Measurements from ENCODE around the gene RSPH6A. TPM values are rescaled to one million over a fixed set of nuclear protein-coding genes. Genes with fewer than 3 reads are reported as not detected.

RSPH6A gene
- total and polyA plus RNA-seq, 4 donors, result 0.09 to 0.11 TPM; not detected in 2

DNA sequence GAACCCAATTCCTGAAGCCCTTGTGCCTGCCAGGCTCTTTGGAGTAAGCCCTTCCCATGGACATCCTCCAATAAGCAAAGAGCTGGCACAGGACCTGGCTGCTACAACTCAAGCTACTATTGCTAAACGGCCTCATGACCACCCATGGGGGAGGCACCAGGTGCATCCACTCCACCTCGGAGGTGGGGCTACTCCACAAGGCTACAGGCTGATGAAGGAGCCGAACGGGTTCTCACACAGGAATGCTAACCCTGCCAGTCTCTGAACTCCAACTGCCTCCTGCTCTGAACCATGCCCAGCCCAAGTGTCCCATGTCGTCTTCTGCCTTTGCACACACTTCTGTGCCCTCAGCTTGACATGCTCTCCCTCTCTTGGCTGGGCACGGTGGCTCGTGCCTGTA, 37.9 kb upstream of the RSPH6A start:
- Histone ChIP-seq H3K4me3 (ENCODE audit: low read depth, low read length) (no peak overlapping the region), H3K9me3 (ENCODE audit: control insufficient read depth, insufficient read depth, low read length) (no peaks in the 10 kb centered on the region), H3K36me3 (ENCODE audit: control insufficient read depth, insufficient read depth, low read length) (peaks cover 70% of the 10 kb centered on the region), H3K4me1 (ENCODE audit: control insufficient read depth, insufficient read depth, low read length) (no peaks in the 10 kb centered on the region), H3K27ac (ENCODE audit: low read depth, low read length) (no peak overlapping the region), H3K27me3 (ENCODE audit: control insufficient read depth, insufficient read depth, low read length) (no peaks in the 10 kb centered on the region)
- 90% methylated on average over 7 of the region's 7 CpGs for WGBS (ENCODE audit: insufficient coverage)
- DNase-seq (ENCODE audit: low read depth in 4 of 6, low spot score in 6 of 6), result no peak

DNA sequence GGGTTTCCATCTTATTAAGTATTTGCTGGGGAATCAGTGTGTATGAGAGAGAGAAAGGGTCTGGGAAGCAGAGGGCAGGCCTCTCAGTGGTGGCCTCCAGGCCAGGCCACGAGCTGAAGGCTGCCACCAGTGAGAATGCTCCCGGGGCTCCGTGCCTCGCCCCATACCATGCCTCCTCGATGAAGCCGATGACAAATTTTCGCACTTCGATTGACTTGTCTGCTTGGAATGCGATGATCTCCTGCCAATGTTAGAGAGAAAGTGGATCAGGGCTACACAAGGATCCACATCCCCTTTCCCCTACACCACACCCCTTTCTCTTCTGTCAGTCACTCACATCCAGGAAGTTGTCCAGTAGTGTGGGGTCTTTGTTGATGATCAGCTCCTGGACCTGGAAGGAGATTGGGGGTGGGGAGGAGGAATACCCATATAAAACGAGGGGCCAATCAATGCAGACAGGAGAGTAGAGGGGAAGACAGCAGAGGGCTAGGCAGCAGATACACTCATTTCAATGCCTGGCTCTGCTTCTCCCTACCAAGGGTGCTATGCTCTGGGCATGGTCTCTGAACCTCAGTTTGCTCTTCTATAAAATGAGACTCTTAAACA, 37.1 kb upstream of the RSPH6A start:
- no peaks in the 10 kb centered on the region for H3K9me3 ChIP-seq (ENCODE audit: control insufficient read depth, insufficient read depth, low read length)
- 100% methylated on average over 4 of the region's 10 CpGs for WGBS (ENCODE audit: insufficient coverage)
- H3K27ac ChIP-seq (ENCODE audit: low read depth, low read length), result no peak overlapping the region
- H3K36me3 ChIP-seq (ENCODE audit: control insufficient read depth, insufficient read depth, low read length), result peaks cover 75% of the 10 kb centered on the region
- DNase-seq (ENCODE audit: low read depth in 4 of 6, low spot score in 6 of 6), result no peak
- no peak overlapping the region for H3K4me3 ChIP-seq (ENCODE audit: low read depth, low read length)
- no peaks in the 10 kb centered on the region for H3K4me1 ChIP-seq (ENCODE audit: control insufficient read depth, insufficient read depth, low read length)
- no peaks in the 10 kb centered on the region for H3K27me3 ChIP-seq (ENCODE audit: control insufficient read depth, insufficient read depth, low read length)

GRCh38 chr19:45848922-45849321, 33.8 kb upstream of the RSPH6A start:
- H3K9me3 ChIP-seq (ENCODE audit: control insufficient read depth, insufficient read depth, low read length), result no peaks in the 10 kb centered on the region
- no peak overlapping the region for H3K27ac ChIP-seq (ENCODE audit: low read depth, low read length)
- H3K27me3 ChIP-seq (ENCODE audit: control insufficient read depth, insufficient read depth, low read length), result no peaks in the 10 kb centered on the region
- H3K4me3 ChIP-seq (ENCODE audit: low read depth, low read length), result no peak overlapping the region
- DNase-seq (ENCODE audit: low read depth in 4 of 6, low spot score in 6 of 6), result no peak
- peaks cover 87% of the 10 kb centered on the region for H3K36me3 ChIP-seq (ENCODE audit: control insufficient read depth, insufficient read depth, low read length)
- WGBS (ENCODE audit: insufficient coverage), result 100% methylated on average over 1 of the region's 4 CpGs
- no peaks in the 10 kb centered on the region for H3K4me1 ChIP-seq (ENCODE audit: control insufficient read depth, insufficient read depth, low read length)

DNA sequence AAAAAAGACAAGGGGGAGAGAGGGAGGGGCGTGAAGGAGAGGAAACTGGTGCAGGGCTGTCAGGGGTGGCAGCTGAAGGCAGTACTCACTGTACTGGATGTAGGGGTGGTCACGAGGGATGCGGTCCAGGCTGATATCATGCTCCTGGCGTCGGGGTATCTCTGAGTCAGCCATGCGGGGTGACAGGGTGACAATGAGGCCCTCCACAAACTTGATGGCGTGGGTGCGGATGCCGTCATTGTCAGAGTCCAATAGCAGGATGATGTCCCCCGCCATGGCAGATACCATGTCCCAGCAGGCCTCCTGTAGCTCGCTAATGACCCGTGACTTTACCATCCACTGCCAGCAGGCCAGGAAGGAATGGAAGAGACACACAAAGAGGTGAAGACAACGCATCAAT, 32.6 kb upstream of the RSPH6A start:
- WGBS (ENCODE audit: insufficient coverage), result 63% methylated on average over 10 of the region's 13 CpGs
- no peak overlapping the region for H3K4me3 ChIP-seq (ENCODE audit: low read depth, low read length)
- H3K4me1 ChIP-seq (ENCODE audit: control insufficient read depth, insufficient read depth, low read length), result no peaks in the 10 kb centered on the region
- no peaks in the 10 kb centered on the region for H3K27me3 ChIP-seq (ENCODE audit: control insufficient read depth, insufficient read depth, low read length)
- H3K9me3 ChIP-seq (ENCODE audit: control insufficient read depth, insufficient read depth, low read length), result no peaks in the 10 kb centered on the region
- H3K27ac ChIP-seq (ENCODE audit: low read depth, low read length), result no peak overlapping the region
- peak in 1 of 6 donors; percentile 4 for DNase-seq (ENCODE audit: low read depth in 4 of 6, low spot score in 6 of 6)
- peaks cover 87% of the 10 kb centered on the region for H3K36me3 ChIP-seq (ENCODE audit: control insufficient read depth, insufficient read depth, low read length)

- Histone ChIP-seq H3K9me3 (ENCODE audit: control insufficient read depth, insufficient read depth, low read length) (no peaks in the 10 kb centered on the region), H3K27me3 (ENCODE audit: control insufficient read depth, insufficient read depth, low read length) (no peaks in the 10 kb centered on the region), H3K27ac (ENCODE audit: low read depth, low read length) (no peak overlapping the region), H3K4me1 (ENCODE audit: control insufficient read depth, insufficient read depth, low read length) (no peaks in the 10 kb centered on the region), H3K36me3 (ENCODE audit: control insufficient read depth, insufficient read depth, low read length) (peaks cover 87% of the 10 kb centered on the region), H3K4me3 (ENCODE audit: low read depth, low read length) (no peak overlapping the region)
- WGBS (ENCODE audit: insufficient coverage), result 97% methylated on average over 10 of the region's 14 CpGs
- no peak for DNase-seq (ENCODE audit: low read depth in 4 of 6, low spot score in 6 of 6)
These were observed 27.1 kb upstream of the RSPH6A start for GRCh38 chr19:45842198-45842597.

DNA sequence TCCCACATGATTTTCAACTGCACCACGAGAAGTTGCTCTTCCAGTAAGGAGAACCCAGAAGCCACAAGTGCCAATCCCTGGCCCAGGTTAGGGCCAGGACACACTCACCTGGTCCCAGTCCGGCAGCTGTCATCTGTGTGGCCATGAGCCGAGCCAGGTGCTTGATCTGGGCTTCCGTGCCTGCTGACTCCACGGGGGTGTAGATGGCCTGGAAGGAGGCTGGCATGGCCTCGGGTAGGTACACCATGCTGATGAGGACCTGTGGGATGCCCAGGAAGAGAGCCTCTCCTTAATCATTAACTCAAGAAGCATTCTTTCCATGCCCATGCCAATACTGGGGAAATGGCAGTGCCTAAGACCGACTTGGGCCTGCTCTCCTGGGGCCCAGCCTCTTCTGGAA, 19.9 kb upstream of the RSPH6A start:
- H3K27ac ChIP-seq (ENCODE audit: low read depth, low read length), result no peak overlapping the region
- no peaks in the 10 kb centered on the region for H3K9me3 ChIP-seq (ENCODE audit: control insufficient read depth, insufficient read depth, low read length)
- no peak overlapping the region for H3K4me3 ChIP-seq (ENCODE audit: low read depth, low read length)
- peaks cover 88% of the 10 kb centered on the region for H3K36me3 ChIP-seq (ENCODE audit: control insufficient read depth, insufficient read depth, low read length)
- no peak for DNase-seq (ENCODE audit: low read depth in 4 of 6, low spot score in 6 of 6)
- no peaks in the 10 kb centered on the region for H3K27me3 ChIP-seq (ENCODE audit: control insufficient read depth, insufficient read depth, low read length)
- 100% methylated on average over 5 of the region's 7 CpGs for WGBS (ENCODE audit: insufficient coverage)
- no peaks in the 10 kb centered on the region for H3K4me1 ChIP-seq (ENCODE audit: control insufficient read depth, insufficient read depth, low read length)

- H3K9me3 ChIP-seq (ENCODE audit: control insufficient read depth, insufficient read depth, low read length), result no peaks in the 10 kb centered on the region
- H3K4me3 ChIP-seq (ENCODE audit: low read depth, low read length), result no peak overlapping the region
- DNase-seq (ENCODE audit: low read depth in 4 of 6, low spot score in 6 of 6), result no peak
- H3K27ac ChIP-seq (ENCODE audit: low read depth, low read length), result no peak overlapping the region
- H3K36me3 ChIP-seq (ENCODE audit: control insufficient read depth, insufficient read depth, low read length), result peaks cover 92% of the 10 kb centered on the region
- no peaks in the 10 kb centered on the region for H3K27me3 ChIP-seq (ENCODE audit: control insufficient read depth, insufficient read depth, low read length)
- 96% methylated on average over 14 of the region's 16 CpGs for WGBS (ENCODE audit: insufficient coverage)
- no peaks in the 10 kb centered on the region for H3K4me1 ChIP-seq (ENCODE audit: control insufficient read depth, insufficient read depth, low read length)
These were observed 13.8 kb upstream of the RSPH6A start for GRCh38 chr19:45828945-45829344.

- Histone ChIP-seq H3K4me1 (ENCODE audit: control insufficient read depth, insufficient read depth, low read length) (no peaks in the 10 kb centered on the region), H3K4me3 (ENCODE audit: low read depth, low read length) (no peak overlapping the region), H3K27ac (ENCODE audit: low read depth, low read length) (no peak overlapping the region), H3K27me3 (ENCODE audit: control insufficient read depth, insufficient read depth, low read length) (no peaks in the 10 kb centered on the region), H3K36me3 (ENCODE audit: control insufficient read depth, insufficient read depth, low read length) (peaks cover 93% of the 10 kb centered on the region), H3K9me3 (ENCODE audit: control insufficient read depth, insufficient read depth, low read length) (no peaks in the 10 kb centered on the region)
- DNase-seq (ENCODE audit: low read depth in 4 of 6, low spot score in 6 of 6), result no peak
- WGBS (ENCODE audit: insufficient coverage), result 95% methylated on average over 9 of the region's 9 CpGs
These were observed 13.4 kb upstream of the RSPH6A start for GRCh38 chr19:45828523-45828922.

- Histone ChIP-seq H3K36me3 (ENCODE audit: control insufficient read depth, insufficient read depth, low read length) (peaks cover 93% of the 10 kb centered on the region), H3K4me1 (ENCODE audit: control insufficient read depth, insufficient read depth, low read length) (no peaks in the 10 kb centered on the region), H3K27ac (ENCODE audit: low read depth, low read length) (no peak overlapping the region), H3K4me3 (ENCODE audit: low read depth, low read length) (no peak overlapping the region), H3K9me3 (ENCODE audit: control insufficient read depth, insufficient read depth, low read length) (no peaks in the 10 kb centered on the region), H3K27me3 (ENCODE audit: control insufficient read depth, insufficient read depth, low read length) (no peaks in the 10 kb centered on the region)
- 93% methylated on average over 15 of the region's 16 CpGs for WGBS (ENCODE audit: insufficient coverage)
- DNase-seq (ENCODE audit: low read depth in 4 of 6, low spot score in 6 of 6), result no peak
These were observed 12.5 kb upstream of the RSPH6A start for GRCh38 chr19:45827459-45828093.

DNA sequence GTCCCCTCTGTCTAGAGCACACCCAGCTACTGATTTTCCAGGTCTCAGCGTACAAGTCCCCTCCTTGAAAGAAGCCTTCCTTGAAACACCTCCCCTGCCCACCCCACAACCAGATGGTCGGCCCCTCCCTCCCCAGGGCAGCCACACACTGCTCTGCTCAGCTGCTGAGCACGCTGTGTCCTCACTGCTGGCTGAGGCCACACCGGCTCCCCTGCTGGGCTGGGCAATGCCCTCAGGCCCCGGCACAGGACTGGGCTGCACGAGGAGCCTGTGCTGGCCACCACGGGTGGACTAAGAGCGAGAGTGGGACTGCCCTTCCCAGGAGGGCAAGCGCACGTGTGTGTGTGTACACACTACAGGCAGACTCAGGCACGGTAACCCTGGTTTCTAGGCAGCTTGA, 11.8 kb upstream of the RSPH6A start:
- no peaks in the 10 kb centered on the region for H3K9me3 ChIP-seq (ENCODE audit: control insufficient read depth, insufficient read depth, low read length)
- no peak overlapping the region for H3K4me3 ChIP-seq (ENCODE audit: low read depth, low read length)
- H3K27me3 ChIP-seq (ENCODE audit: control insufficient read depth, insufficient read depth, low read length), result no peaks in the 10 kb centered on the region
- no peak overlapping the region for H3K27ac ChIP-seq (ENCODE audit: low read depth, low read length)
- DNase-seq (ENCODE audit: low read depth in 4 of 6, low spot score in 6 of 6), result no peak
- H3K4me1 ChIP-seq (ENCODE audit: control insufficient read depth, insufficient read depth, low read length), result no peaks in the 10 kb centered on the region
- WGBS (ENCODE audit: insufficient coverage), result 73% methylated on average over 10 of the region's 11 CpGs
- peaks cover 93% of the 10 kb centered on the region for H3K36me3 ChIP-seq (ENCODE audit: control insufficient read depth, insufficient read depth, low read length)

Measured in spinal cord (tissue), 10 donors.